PFSK-1 (cell line): Measurements from ENCODE around the gene USP17L22. TPM values are rescaled to one million over a fixed set of nuclear protein-coding genes. Genes with fewer than 3 reads are reported as not detected.
"Not testable (repeated sequence)": the region's sequence is repeated elsewhere in the genome, so short reads cannot be mapped to it uniquely, and the experiment has no call there.

Experiments used
- FOXP2 ChIP-seq: optimal IDR thresholded peaks from 2 replicates; pipeline ENCODE3; 2011; ENCODE audit warnings: borderline replicate concordance, control low read depth, inconsistent platforms; ENCODE audit not compliant: insufficient read depth; ENCODE audit errors: extremely low read length, extremely low read depth
- POLR2AphosphoS5 ChIP-seq: IDR thresholded peaks from 2 replicates; pipeline ENCODE4 v1.6.1; 2012; ENCODE audit warnings: low read depth, mild to moderate bottlenecking, control low read depth, low read length, moderate library complexity
- SIN3A ChIP-seq: IDR thresholded peaks from 2 replicates; pipeline ENCODE4 v1.6.1; 2012; ENCODE audit warnings: mild to moderate bottlenecking, low read length, moderate library complexity, borderline replicate concordance; ENCODE audit not compliant: insufficient read depth
- TAF1 ChIP-seq: IDR thresholded peaks from 2 replicates; pipeline ENCODE4 v1.6.1; 2012; ENCODE audit warnings: low read length, control low read depth, borderline replicate concordance; ENCODE audit not compliant: insufficient read depth
- polyA plus RNA-seq: library from polyadenylated mRNA; unstranded; fragments of >200 nt; gene quantifications from one replicate; pipeline ENCODE4 v1.2.1, GENCODE V29; 2012; ENCODE audit warnings: low read depth, missing spikeins; ENCODE audit not compliant: insufficient read length
- TF ChIP-seq, protein P1 (sequence below), 2 experiments: IDR thresholded peaks; 2 replicates each; pipeline versions ENCODE4 v1.6.1 to v1.8.0; 2011 to 2012; ENCODE audit warnings: low read depth in 2 of 2, low read length in 2 of 2, control low read depth in 1 of 2, inconsistent platforms in 1 of 2, mild to moderate bottlenecking in 1 of 2, moderate library complexity in 1 of 2; ENCODE audit not compliant: insufficient read depth in 1 of 2

Gene USP17L22, protein sequence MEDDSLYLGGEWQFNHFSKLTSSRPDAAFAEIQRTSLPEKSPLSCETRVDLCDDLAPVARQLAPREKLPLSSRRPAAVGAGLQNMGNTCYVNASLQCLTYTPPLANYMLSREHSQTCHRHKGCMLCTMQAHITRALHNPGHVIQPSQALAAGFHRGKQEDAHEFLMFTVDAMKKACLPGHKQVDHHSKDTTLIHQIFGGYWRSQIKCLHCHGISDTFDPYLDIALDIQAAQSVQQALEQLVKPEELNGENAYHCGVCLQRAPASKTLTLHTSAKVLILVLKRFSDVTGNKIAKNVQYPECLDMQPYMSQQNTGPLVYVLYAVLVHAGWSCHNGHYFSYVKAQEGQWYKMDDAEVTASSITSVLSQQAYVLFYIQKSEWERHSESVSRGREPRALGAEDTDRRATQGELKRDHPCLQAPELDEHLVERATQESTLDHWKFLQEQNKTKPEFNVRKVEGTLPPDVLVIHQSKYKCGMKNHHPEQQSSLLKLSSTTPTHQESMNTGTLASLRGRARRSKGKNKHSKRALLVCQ
- polyA plus RNA-seq: not detected

DNA sequence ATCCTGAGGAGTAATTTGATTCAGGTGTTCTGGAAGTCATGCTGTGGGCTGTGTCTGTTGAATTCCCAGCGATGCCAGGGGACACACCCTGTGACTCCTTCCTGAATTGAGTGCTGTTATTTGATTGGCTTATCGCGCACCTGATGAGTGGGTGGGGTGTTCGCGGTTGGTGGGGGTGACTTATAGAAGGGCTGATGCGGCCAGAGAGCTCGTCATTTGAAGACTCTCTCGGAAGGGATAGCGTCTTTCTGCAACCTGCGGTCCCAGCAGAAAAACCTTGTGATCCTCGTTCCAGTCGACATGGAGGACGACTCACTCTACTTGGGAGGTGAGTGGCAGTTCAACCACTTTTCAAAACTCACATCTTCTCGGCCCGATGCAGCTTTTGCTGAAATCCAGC lies at the start of gene USP17L22:
Gene USP17L22, plus strand, starts transcription at position 301 of the 400 bp plus-strand sequence. Its CDS starts 0 bp downstream, at position 301.
- TF ChIP-seq TAF1, POLR2AphosphoS5, SIN3A: not testable (repeated sequence)

DNA sequence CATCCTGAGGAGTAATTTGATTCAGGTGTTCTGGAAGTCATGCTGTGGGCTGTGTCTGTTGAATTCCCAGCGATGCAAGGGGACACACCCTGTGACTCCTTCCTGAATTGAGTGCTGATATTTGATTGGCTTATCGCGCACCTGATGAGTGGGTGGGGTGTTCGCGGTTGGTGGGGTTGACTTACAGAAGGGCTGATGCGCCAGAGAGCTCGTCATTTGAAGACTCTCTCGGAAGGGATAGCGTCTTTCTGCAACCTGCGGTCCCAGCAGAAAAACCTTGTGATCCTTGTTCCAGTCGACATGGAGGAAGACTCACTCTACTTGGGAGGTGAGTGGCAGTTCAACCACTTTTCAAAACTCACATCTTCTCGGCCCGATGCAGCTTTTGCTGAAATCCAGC lies 47.6 kb upstream of the USP17L22 start, which contains the start of gene USP17L12:
Gene USP17L12, plus strand, starts transcription at position 301 of the 400 bp plus-strand sequence. Its CDS starts 0 bp downstream, at position 301.
- TF ChIP-seq FOXP2, SIN3A: not testable (repeated sequence)
- TF ChIP-seq, protein P1, sequence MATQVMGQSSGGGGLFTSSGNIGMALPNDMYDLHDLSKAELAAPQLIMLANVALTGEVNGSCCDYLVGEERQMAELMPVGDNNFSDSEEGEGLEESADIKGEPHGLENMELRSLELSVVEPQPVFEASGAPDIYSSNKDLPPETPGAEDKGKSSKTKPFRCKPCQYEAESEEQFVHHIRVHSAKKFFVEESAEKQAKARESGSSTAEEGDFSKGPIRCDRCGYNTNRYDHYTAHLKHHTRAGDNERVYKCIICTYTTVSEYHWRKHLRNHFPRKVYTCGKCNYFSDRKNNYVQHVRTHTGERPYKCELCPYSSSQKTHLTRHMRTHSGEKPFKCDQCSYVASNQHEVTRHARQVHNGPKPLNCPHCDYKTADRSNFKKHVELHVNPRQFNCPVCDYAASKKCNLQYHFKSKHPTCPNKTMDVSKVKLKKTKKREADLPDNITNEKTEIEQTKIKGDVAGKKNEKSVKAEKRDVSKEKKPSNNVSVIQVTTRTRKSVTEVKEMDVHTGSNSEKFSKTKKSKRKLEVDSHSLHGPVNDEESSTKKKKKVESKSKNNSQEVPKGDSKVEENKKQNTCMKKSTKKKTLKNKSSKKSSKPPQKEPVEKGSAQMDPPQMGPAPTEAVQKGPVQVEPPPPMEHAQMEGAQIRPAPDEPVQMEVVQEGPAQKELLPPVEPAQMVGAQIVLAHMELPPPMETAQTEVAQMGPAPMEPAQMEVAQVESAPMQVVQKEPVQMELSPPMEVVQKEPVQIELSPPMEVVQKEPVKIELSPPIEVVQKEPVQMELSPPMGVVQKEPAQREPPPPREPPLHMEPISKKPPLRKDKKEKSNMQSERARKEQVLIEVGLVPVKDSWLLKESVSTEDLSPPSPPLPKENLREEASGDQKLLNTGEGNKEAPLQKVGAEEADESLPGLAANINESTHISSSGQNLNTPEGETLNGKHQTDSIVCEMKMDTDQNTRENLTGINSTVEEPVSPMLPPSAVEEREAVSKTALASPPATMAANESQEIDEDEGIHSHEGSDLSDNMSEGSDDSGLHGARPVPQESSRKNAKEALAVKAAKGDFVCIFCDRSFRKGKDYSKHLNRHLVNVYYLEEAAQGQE (IDR thresholded peaks at IDR 0.05; ENCODE audit: insufficient read depth in 1 of 2, low read depth in 2 of 2, low read length in 2 of 2): not testable (repeated sequence)

DNA sequence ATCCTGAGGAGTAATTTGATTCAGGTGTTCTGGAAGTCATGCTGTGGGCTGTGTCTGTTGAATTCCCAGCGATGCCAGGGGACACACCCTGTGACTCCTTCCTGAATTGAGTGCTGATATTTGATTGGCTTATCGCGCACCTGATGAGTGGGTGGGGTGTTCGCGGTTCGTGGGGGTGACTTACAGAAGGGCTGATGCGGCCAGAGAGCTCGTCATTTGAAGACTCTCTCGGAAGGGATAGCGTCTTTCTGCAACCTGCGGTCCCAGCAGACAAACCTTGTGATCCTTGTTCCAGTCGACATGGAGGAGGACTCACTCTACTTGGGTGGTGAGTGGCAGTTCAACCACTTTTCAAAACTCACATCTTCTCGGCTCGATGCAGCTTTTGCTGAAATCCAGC lies 42.8 kb upstream of the USP17L22 start, which contains the start of gene USP17L13:
Gene USP17L13, plus strand, starts transcription at position 301 of the 400 bp plus-strand sequence. Its CDS starts 0 bp downstream, at position 301.
- not testable (repeated sequence) for TF ChIP-seq TAF1, POLR2AphosphoS5, FOXP2

DNA sequence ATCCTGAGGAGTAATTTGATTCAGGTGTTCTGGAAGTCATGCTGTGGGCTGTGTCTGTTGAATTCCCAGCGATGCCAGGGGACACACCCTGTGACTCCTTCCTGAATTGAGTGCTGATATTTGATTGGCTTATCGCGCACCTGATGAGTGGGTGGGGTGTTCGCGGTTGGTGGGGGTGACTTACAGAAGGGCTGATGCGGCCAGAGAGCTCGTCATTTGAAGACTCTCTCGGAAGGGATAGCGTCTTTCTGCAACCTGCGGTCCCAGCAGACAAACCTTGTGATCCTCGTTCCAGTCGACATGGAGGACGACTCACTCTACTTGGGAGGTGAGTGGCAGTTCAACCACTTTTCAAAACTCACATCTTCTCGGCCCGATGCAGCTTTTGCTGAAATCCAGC lies 33.3 kb upstream of the USP17L22 start, which contains the start of gene USP17L15:
Gene USP17L15, plus strand, starts transcription at position 301 of the 400 bp plus-strand sequence. Its CDS starts 0 bp downstream, at position 301.
- not testable (repeated sequence) for TF ChIP-seq TAF1, POLR2AphosphoS5
- TF ChIP-seq, protein P1 (IDR thresholded peaks at IDR 0.05; ENCODE audit: insufficient read depth in 1 of 2, low read depth in 2 of 2, low read length in 2 of 2): not testable (repeated sequence)

DNA sequence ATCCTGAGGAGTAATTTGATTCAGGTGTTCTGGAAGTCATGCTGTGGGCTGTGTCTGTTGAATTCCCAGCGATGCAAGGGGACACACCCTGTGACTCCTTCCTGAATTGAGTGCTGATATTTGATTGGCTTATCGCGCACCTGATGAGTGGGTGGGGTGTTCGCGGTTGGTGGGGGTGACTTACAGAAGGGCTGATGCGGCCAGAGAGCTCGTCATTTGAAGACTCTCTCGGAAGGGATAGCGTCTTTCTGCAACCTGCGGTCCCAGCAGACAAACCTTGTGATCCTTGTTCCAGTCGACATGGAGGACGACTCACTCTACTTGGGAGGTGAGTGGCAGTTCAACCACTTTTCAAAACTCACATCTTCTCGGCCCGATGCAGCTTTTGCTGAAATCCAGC lies 23.8 kb upstream of the USP17L22 start, which contains the start of gene USP17L17:
Gene USP17L17, plus strand, starts transcription at position 301 of the 400 bp plus-strand sequence. Its CDS starts 0 bp downstream, at position 301.
- not testable (repeated sequence) for TF ChIP-seq SIN3A, TAF1, POLR2AphosphoS5

DNA sequence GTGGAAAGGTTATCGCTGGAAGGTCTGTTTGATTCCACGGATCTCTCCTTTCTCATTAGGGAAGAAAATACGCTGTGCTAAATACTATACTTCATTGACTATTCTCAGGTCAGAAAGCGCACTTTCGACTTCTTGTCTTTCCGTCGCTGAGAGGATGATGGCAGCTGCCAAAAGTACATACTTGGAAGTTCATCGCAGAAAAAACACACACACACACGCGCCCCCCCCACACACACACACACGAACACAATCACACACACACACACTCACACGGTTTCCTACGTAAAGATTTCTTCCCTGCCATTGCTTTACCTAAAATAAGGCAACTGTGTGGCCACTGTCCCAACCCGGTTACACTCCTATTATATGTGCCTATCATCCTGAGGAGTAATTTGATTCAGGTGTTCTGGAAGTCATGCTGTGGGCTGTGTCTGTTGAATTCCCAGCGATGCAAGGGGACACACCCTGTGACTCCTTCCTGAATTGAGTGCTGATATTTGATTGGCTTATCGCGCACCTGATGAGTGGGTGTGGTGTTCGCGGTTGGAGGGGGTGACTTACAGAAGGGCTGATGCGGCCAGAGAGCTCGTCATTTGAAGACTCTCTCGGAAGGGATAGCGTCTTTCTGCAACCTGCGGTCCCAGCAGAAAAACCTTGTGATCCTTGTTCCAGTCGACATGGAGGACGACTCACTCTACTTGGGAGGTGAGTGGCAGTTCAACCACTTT lies 19.3 kb upstream of the USP17L22 start, which contains the start of gene USP17L18:
Gene USP17L18, plus strand, starts transcription at position 678 of the 728 bp plus-strand sequence. Its CDS starts 0 bp downstream, at position 678.
- TF ChIP-seq, protein P1 (IDR thresholded peaks at IDR 0.05; ENCODE audit: insufficient read depth in 1 of 2, low read depth in 2 of 2, low read length in 2 of 2): not testable (repeated sequence)
- TF ChIP-seq FOXP2, TAF1: not testable (repeated sequence)
